Liver (tissue), 3 donors: ENCODE data around the gene IFT20.

Experiments used
- RXRA ChIP-seq, 2 donors: IDR thresholded peaks; 2 replicates each; pipeline ENCODE4 v1.6.1; 2017 to 2018; ENCODE audit warnings: antibody characterized with exemption in 2 of 2, mild to moderate bottlenecking in 1 of 2
- TF ChIP-seq, protein P1 (sequence below): IDR thresholded peaks from 2 replicates; pipeline ENCODE4 v1.6.1; 2016; ENCODE audit warnings: antibody characterized with exemption
- TF ChIP-seq, protein P2 (sequence below): fragments of 150-350 bp; IDR thresholded peaks from 2 replicates; pipeline ENCODE4 v1.5.1; 2017; ENCODE audit warnings: improper control_type of control experiment, low read depth, low read length; ENCODE audit not compliant: missing input control
- TF ChIP-seq, protein P3 (sequence below): IDR thresholded peaks from 2 replicates; pipeline ENCODE4 v1.6.1; 2016; ENCODE audit warnings: antibody characterized with exemption
- donor health status: healthy.
- donor health status: healthy.

DNA sequence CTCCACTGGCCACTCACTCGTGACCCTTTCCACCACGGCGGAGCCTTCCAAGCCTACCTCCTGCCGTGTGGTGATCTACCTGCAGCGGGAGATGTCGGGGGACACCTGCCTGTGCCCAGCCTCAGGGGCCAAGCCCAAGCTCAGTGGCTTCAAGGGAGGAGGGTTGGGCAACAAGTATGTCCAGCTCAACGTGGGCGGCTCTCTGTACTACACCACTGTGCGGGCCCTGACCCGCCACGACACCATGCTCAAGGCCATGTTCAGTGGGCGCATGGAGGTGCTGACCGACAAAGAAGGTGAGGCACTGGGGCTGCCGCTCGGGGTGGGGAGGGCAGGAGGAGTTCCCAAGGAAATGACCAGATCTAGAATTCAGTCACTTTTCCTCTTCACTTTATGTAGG lies 4.2 kb upstream of the IFT20 start:
- TF ChIP-seq, protein P1, sequence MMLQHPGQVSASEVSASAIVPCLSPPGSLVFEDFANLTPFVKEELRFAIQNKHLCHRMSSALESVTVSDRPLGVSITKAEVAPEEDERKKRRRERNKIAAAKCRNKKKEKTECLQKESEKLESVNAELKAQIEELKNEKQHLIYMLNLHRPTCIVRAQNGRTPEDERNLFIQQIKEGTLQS: no peak
- TF ChIP-seq, protein P2, sequence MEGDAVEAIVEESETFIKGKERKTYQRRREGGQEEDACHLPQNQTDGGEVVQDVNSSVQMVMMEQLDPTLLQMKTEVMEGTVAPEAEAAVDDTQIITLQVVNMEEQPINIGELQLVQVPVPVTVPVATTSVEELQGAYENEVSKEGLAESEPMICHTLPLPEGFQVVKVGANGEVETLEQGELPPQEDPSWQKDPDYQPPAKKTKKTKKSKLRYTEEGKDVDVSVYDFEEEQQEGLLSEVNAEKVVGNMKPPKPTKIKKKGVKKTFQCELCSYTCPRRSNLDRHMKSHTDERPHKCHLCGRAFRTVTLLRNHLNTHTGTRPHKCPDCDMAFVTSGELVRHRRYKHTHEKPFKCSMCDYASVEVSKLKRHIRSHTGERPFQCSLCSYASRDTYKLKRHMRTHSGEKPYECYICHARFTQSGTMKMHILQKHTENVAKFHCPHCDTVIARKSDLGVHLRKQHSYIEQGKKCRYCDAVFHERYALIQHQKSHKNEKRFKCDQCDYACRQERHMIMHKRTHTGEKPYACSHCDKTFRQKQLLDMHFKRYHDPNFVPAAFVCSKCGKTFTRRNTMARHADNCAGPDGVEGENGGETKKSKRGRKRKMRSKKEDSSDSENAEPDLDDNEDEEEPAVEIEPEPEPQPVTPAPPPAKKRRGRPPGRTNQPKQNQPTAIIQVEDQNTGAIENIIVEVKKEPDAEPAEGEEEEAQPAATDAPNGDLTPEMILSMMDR: no peak
- no peak for TF ChIP-seq RXRA (IDR thresholded peaks at IDR 0.05)
- TF ChIP-seq, protein P3, sequence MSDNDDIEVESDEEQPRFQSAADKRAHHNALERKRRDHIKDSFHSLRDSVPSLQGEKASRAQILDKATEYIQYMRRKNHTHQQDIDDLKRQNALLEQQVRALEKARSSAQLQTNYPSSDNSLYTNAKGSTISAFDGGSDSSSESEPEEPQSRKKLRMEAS: no peak
